ENCODE measurements around the gene PRKD2. TPM values are rescaled to one million over a fixed set of nuclear protein-coding genes. Genes with fewer than 3 reads are reported as not detected.

Gene PRKD2
- total RNA-seq, 3 donors from 2014 or later = 52.5 to 70.5 (median 62.9) TPM

DNA sequence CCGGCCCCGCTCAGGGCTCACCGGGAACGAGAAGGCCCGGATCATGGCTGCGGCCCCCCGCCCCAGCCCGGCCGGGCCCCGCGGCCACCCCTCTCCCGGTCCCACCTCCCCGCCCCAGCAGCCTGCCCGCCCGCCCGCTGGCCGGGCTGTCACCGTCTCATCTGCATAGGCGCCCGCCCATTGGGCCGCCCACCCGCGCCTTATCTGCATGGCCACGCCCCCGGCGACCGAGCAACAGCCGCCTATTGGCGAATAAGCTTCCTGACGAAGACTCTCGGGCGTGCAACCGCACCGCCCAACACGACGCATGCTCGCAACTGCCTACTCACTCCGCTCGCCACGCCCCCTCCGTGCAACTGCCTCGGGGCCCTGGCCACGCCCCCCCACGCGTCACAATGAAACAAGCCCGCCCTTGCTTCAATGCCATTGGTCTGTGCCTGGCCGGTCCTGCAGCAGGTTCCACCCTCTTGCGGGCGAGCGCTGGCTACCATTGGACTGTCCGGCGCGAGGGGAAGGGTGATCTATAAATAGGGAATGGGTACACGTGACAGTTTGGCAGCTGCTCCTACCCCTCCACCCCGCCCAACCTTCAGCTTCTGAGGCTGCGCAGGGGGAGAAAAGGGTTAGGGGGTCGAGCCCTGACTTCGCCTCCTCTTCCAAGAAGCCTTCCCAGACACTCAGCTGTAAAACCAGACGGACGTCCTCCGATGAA lies 55.7 kb downstream of the PRKD2 start, which contains the start of gene DACT3:
Gene DACT3 (minus strand): TSS at position 163 of the 712 bp plus-strand sequence. CDS start 118 bp downstream, at position 45.
- intact Hi-C loops (cut with DNase I, micrococcal nuclease) = loop anchor here (2.0 to 5.0 kb wide), 2 partner anchors 44 to 46 kb away; no protein-coding TSS in a partner anchor
- H3K36me3 ChIP-seq (ENCODE audit: low read depth) = peaks cover 4% of the 10 kb centered on the region
- ATAC-seq (peak; percentile 96), DNase-seq (peak; percentile 100)
- peaks cover 16% of the 10 kb centered on the region for H3K4me1 ChIP-seq (ENCODE audit: low read depth)
- peak within 1 kb of the TSS; percentile 26 for H3K4me3 ChIP-seq
- H3K9me3 ChIP-seq = peaks cover 2% of the 10 kb centered on the region
- TF ChIP-seq, protein P1, sequence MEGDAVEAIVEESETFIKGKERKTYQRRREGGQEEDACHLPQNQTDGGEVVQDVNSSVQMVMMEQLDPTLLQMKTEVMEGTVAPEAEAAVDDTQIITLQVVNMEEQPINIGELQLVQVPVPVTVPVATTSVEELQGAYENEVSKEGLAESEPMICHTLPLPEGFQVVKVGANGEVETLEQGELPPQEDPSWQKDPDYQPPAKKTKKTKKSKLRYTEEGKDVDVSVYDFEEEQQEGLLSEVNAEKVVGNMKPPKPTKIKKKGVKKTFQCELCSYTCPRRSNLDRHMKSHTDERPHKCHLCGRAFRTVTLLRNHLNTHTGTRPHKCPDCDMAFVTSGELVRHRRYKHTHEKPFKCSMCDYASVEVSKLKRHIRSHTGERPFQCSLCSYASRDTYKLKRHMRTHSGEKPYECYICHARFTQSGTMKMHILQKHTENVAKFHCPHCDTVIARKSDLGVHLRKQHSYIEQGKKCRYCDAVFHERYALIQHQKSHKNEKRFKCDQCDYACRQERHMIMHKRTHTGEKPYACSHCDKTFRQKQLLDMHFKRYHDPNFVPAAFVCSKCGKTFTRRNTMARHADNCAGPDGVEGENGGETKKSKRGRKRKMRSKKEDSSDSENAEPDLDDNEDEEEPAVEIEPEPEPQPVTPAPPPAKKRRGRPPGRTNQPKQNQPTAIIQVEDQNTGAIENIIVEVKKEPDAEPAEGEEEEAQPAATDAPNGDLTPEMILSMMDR (IDR thresholded peaks at IDR 0.05) = no peak

DNA sequence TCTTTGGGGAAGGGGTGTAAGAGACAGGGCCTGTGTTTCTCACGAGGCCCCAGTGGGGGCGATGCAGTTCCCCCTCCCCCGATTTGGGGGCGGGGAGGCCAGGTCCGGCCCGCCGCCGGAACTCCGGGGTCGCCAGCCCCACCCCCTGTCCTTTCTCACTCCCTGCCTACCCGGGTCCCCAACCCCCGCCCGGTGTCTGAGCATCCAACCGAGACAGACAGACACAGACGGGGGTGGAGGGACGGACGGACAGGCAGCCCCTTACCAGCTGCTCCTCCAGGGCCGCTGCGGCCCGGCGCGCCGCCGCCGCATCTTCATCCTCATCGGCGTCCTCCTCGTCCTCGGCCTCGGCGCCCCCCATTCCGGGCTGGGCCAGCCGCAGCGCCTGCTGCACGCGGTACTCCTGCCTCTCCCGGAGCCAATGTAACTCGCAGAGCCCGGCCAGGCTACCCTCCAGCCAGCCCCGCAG lies 56.3 kb downstream of the PRKD2 start:
- DNase-seq (peak in 2 of 3 donors; percentile 29 to 61), ATAC-seq (peak; percentile 20)
- Histone ChIP-seq H3K4me3 (no peak overlapping the region), H3K4me1 (ENCODE audit: low read depth) (peaks cover 16% of the 10 kb centered on the region), H3K36me3 (ENCODE audit: low read depth) (peaks cover 4% of the 10 kb centered on the region), H3K9me3 (peaks cover 2% of the 10 kb centered on the region)
- intact Hi-C loops (cut with DNase I, micrococcal nuclease) = loop anchor here (2.0 to 5.0 kb wide), 2 partner anchors 43 to 46 kb away; no protein-coding TSS in a partner anchor
- TF ChIP-seq, protein P1 (IDR thresholded peaks at IDR 0.05) = no peak

DNA sequence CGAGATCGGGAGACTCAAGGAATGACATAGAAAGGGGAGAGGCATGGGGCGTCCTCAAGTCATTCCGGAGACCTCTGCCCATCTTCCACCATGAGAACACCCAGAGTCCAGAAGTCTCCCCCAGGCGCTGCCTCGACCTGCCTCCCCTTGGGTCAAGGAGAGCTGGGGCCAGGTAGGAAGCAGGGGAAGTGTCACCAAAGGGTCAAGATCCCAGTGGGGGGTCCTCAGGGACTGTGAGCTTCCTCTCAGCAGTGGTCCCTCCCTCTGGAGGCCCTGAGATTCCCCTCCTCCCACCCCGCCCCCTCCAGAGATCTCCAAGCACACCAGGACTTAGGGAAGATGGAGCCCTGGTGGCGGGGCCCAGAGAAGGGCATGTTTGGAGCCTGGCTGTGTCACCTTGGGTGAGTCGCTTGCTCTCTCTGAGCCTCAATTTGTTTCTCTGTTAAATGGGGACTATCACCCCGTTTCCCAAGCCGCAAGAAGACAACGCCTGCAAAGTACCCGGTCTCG lies 56.9 kb downstream of the PRKD2 start:
- H3K4me1 ChIP-seq (ENCODE audit: low read depth) = peaks cover 16% of the 10 kb centered on the region
- ATAC-seq (no peak), DNase-seq (peak in 2 of 3 donors; percentile 23 to 35)
- TF ChIP-seq, protein P1 (IDR thresholded peaks at IDR 0.05) = no peak
- H3K36me3 ChIP-seq (ENCODE audit: low read depth) = peaks cover 4% of the 10 kb centered on the region
- H3K9me3 ChIP-seq = peaks cover 2% of the 10 kb centered on the region
- intact Hi-C loops (cut with DNase I, micrococcal nuclease) = loop anchor here (2.0 to 5.0 kb wide), 2 partner anchors 43 to 45 kb away; no protein-coding TSS in a partner anchor
- H3K4me3 ChIP-seq = no peak overlapping the region

DNA sequence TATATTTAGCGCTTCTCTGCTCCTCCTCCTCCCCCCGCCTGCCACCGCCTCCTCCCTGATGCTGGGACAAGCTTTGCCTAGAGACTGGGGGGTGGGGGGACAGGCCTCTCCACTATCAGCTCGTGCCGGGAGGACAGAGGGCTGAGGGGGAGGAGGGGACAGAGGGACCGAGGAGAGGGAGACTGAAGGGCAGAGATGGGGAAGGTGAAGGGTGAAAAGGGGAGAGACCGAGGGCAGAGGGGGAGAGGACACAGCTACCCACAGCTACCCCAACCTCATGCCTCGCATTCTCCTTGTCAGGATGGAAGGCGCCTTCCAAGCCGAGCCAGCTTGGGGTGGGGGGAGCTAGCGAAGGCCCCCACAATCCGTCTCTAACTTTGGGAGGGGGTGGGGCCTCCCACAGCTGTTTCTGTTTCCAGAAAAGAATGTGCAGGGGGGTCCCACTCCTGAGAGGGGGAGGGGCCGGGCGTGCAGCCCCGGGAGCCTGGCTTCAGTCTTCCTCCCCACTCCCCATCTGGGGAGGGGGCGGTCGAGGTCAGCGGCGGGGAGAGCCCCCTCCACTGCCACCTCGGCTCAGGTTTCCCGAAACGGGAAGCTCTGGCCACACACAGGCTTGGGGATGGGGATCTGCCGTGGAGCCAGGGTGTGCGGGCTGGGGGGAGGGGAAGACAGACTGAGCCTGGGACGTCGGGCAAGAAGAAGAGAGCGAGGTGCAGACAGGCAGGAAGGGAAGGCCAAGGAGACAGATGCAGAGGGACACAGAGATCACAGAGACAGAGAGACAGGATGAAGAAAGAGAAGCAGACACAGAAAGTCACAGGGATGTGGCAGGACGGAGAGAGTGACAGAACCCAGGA lies 57.5 kb downstream of the PRKD2 start:
- Histone ChIP-seq H3K4me1 (ENCODE audit: low read depth) (peaks cover 16% of the 10 kb centered on the region), H3K36me3 (ENCODE audit: low read depth) (peaks cover 4% of the 10 kb centered on the region), H3K9me3 (peaks cover 2% of the 10 kb centered on the region), H3K4me3 (no peak overlapping the region)
- DNase-seq (peak; percentile 38 to 61 (median 40)), ATAC-seq (no peak)
- intact Hi-C loops (cut with DNase I, micrococcal nuclease) = loop anchor here (2.0 to 5.0 kb wide), 2 partner anchors 42 to 45 kb away; no protein-coding TSS in a partner anchor
- TF ChIP-seq, protein P1 (IDR thresholded peaks at IDR 0.05) = no peak

DNA sequence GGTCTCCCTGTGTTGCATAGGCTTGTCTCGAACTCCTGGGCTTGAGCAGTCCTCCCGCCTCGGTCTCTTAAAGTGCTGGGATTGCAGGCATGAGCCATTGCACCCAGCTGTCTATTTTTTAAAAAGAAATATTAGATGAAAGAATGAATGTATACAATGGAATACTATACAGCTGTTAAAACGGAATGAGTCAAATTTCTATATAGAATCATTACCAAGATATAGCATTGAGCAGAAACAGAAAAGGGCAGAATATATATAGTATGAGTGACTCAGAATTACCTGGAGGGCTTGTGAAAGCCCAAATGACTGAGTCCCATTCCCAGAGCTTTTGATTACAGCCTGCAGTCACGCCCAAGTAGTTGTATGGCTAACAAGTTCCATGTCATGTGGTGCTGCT lies 60.4 kb downstream of the PRKD2 start:
- H3K4me3 ChIP-seq = no peak overlapping the region
- peaks cover 9% of the 10 kb centered on the region for H3K4me1 ChIP-seq (ENCODE audit: low read depth)
- TF ChIP-seq, protein P1 (IDR thresholded peaks at IDR 0.05) = no peak
- intact Hi-C loops (cut with DNase I, micrococcal nuclease) = no loop called here
- H3K36me3 ChIP-seq (ENCODE audit: low read depth) = peaks cover 4% of the 10 kb centered on the region
- H3K9me3 ChIP-seq = peaks cover 2% of the 10 kb centered on the region
- no peak for ATAC-seq
- no peak for DNase-seq

All from mucosa of descending colon (tissue), 3 donors.